CD4-positive, alpha-beta T cell treated with Interleukin-6 at 100 ng/mL for 8 hours (primary cell): ENCODE results near the gene PNPLA8.
"Not testable (repeated sequence)": the region's sequence is repeated elsewhere in the genome, so short reads cannot be mapped to it uniquely, and the experiment has no call there.

ENCODE experiments used
- DNase-seq: peaks from one replicate; pipeline ENCODE4 v3.0.0-alpha.2; 2020; ENCODE audit warnings: mixed read lengths, low spot score

PNPLA8 gene

GRCh38 chr7:108467391-108467790 lies 58.5 kb downstream of the PNPLA8 start:
- DNase-seq = no peak

- DNase-seq = not testable (repeated sequence)
Measured at GRCh38 chr7:108466322-108466721, 59.6 kb downstream of the PNPLA8 start.

GRCh38 chr7:108464743-108465142 lies 61.2 kb downstream of the PNPLA8 start:
- no peak for DNase-seq

GRCh38 chr7:108463613-108464012 lies 62.3 kb downstream of the PNPLA8 start:
- DNase-seq = peak; percentile 17

- no peak for DNase-seq
Measured at GRCh38 chr7:108461840-108462239, 64.1 kb downstream of the PNPLA8 start.

GRCh38 chr7:108460964-108461363 lies 65.0 kb downstream of the PNPLA8 start:
- no peak for DNase-seq

GRCh38 chr7:108459922-108460551 lies 65.9 kb downstream of the PNPLA8 start:
- no peak for DNase-seq

- DNase-seq = no peak
Measured at GRCh38 chr7:108457871-108458270, 68.1 kb downstream of the PNPLA8 start.

GRCh38 chr7:108456845-108457540 lies 68.9 kb downstream of the PNPLA8 start:
- no peak for DNase-seq

- DNase-seq = no peak
Measured at GRCh38 chr7:108455998-108456677, 69.8 kb downstream of the PNPLA8 start, which contains the start of gene NRCAM. TSS of gene NRCAM (minus strand) at chr7:108456436. CDS start at chr7:108240064, 216,372 bp downstream.

- DNase-seq = no peak
Measured at GRCh38 chr7:108455551-108455997, 70.4 kb downstream of the PNPLA8 start.

GRCh38 chr7:108454674-108455550 lies 71.0 kb downstream of the PNPLA8 start:
- no peak for DNase-seq

GRCh38 chr7:108454317-108454673 lies 71.6 kb downstream of the PNPLA8 start:
- no peak for DNase-seq

- no peak for DNase-seq
Measured at GRCh38 chr7:108453320-108453719, 72.6 kb downstream of the PNPLA8 start.

- DNase-seq = no peak
Measured at GRCh38 chr7:108452707-108453106, 73.2 kb downstream of the PNPLA8 start.

GRCh38 chr7:108451296-108451848 lies 74.6 kb downstream of the PNPLA8 start:
- DNase-seq = no peak

- no peak for DNase-seq
Measured at GRCh38 chr7:108450160-108450559, 75.8 kb downstream of the PNPLA8 start.

GRCh38 chr7:108449521-108449920 lies 76.4 kb downstream of the PNPLA8 start:
- no peak for DNase-seq

- DNase-seq = no peak
Measured at GRCh38 chr7:108448584-108449505, 77.1 kb downstream of the PNPLA8 start.

GRCh38 chr7:108442039-108442568 lies 83.8 kb downstream of the PNPLA8 start:
- DNase-seq = no peak
